HS-27A (cell line): ENCODE results near the gene UBXN2A.
"Not testable (repeated sequence)": the region's sequence is repeated elsewhere in the genome, so short reads cannot be mapped to it uniquely, and the experiment has no call there.

Experiments used
- DNase-seq: peaks from one replicate; pipeline ENCODE4 v3.0.0-alpha.2; 2012; ENCODE audit warnings: low read depth, missing footprints

Gene UBXN2A

DNA sequence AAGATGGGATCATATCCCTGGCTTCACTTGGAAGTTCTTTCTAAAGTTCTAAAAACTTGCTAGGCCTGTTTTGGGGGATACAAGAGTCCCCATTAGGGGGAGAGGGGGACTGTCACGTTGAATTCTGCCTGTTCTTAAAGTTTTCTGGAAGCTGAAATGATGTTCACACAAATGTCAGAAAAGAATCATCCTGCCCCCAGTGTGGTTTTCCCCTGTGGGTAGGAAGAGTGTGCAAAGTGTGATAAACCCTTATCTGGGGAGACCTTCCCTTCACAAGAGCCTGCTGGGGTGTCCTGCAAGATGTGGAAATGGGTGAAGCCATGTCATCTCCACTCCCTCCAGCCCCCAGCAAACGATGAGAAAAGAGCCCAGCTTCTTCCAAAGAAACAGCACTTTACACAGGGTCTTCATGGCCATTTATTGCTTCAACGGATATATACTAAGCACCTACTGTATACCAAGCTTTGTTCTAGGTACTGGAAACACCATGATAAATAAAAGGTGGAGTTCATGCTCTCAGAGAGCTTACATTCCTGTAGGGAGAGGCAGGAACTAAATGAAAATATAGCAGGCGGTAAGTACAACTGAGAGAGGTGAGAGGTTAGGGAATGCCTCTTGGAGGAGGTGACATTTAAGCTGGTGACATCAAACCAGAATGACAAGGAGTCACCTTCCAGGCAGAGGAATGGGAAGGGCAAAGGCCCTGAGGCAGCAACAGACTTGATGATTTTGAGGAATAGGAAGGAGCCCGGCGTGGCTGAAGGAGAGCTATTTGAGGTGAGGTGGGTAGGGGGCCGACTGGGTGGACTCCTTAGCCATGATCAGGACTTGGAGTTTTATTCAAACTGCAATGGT lies 71.2 kb downstream of the UBXN2A start:
- DNase-seq, result no peak

DNA sequence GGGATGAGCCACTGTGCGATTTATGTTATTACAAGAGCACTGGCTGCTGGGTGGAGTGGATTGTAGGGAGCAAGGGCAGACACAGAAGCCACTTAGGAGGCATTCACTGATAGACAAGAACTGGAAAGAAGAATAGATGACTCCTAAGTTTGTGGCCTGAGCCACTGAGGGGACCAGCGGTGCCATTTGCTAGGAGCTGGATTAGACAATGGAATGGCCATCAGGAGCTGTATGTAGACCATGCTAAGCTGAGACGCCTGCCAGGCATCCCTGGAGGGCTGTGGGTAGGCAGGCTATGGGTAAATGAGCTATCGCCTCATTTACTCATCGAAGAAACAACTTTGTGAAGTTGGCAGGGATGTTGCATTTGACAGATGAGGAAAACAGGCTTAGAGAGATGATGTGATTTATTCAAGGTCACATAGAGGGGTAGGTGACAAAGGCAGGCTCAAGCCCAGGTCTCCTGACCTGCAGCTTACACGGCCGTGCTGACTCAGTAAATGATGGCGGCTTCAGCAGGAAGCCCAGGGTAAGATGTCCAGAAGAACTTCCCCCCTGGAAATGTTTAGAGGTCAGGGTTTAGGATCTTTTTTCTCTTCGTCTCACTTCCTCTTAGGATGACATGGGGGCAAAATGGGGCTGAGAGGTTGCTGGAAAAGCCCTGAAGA lies 72.4 kb downstream of the UBXN2A start:
- DNase-seq, result no peak

DNA sequence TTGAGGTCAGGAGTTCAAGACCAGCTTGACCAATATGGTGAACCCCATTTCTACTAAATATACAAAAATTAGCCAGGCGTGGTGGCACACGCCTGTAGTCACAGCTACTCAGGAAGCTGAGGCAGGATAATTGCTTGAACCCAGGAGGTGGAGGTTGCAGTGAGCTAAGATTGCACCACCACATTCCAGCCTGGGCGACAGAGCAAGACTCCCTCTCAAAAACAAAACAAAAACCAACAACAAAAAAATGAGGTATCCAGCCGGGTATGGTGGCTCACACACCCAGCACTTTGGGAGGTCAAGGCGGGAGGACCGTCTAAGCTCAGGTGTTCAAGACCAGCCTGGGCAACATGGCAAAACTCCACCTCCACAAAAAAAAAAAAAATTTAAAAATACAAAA lies 74.6 kb downstream of the UBXN2A start:
- DNase-seq, result not testable (repeated sequence)

DNA sequence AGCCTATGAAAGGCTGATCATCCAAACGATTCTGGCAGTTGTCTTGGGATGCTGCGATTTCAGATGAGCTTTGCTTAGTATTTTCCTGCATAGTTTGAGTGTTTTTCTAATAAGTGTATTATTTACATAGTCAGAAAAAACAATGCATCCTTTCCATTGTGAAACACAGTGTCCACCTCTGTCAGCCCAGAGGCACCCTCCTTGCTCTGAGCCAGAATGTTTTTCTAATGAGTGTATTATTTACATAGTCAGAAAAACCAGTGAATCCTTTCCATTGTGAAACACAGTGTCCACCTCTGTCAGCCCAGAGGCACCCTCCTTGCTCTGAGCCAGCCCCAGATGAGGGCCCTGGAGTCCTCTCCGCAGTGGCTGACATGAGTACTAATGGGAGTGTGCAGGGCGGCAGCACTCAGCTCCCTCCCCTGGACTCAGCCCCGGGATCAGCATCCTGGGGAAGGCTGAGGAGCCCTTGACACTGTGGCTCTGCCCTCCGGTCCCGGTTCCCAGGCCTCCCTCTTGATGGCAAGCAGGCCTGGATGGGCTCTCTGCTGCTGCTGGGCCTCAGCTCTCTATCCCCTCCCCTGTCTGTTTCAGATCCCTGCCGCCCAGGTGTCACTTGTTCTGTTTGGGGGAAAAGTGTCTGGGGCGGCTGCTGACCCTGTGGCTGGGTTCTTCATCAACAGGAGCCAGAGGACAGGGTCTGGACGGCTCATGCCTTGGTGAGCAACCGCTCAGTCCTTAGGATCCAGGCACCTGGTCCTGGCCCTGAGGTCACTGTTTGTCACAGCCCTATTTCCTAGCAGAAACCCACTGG lies 75.5 kb downstream of the UBXN2A start:
- peak; percentile 40 for DNase-seq

DNA sequence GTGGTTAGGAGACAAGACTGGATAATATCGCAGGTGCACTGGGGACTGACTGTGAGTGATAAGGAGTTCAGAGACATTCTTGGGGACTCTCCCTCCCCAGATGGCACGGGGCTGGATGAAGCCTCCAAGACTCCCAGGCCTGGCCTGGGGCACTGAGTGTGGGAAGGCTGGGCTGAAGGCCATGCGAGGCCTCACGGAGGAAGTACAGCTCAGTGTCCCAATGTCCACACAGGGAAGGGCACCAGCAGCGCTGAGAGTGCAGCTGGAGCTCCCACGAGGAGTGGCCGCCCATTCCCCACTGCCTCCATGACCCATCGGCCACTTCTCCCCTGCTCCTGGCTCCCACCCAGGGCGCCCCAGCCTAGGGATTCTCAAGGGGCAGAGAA lies 76.1 kb downstream of the UBXN2A start:
- no peak for DNase-seq

DNA sequence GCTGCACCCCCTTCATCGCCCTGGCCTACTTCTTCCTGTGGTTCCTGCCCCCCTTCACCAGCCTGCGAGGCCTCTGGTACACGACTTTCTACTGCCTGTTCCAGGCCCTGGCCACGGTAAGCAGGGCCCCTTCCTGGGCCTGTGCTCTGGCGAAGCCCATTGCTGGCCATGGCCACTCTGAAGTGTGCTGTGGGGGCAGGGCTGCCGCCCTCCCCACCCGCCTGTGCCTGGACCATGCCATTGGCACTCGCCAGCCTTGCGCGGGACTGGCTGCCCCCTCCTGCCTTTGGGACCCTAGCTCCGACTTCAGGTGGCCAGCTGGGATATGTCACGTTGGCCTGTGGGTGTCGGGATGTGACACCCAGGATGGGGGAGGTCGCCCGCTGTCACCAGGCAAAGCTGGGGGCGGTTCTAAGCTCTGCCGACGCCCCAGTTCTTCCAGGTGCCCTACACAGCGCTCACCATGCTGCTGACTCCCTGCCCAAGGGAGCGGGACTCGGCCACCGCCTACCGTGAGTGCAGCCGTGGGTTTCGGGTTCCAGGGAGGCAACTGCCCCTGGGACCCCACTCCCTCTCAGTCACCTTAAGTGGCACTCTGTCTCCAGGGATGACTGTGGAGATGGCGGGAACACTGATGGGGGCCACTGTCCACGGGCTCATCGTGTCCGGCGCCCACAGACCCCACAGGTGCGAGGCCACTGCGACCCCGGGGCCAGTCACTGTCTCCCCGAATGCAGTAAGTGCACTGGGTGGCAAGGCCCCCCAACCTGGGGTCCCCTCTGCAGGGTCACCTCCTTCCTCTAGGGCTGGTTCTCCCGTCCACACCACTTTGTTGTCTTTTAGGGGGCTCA lies 76.8 kb downstream of the UBXN2A start:
- DNase-seq, result no peak

DNA sequence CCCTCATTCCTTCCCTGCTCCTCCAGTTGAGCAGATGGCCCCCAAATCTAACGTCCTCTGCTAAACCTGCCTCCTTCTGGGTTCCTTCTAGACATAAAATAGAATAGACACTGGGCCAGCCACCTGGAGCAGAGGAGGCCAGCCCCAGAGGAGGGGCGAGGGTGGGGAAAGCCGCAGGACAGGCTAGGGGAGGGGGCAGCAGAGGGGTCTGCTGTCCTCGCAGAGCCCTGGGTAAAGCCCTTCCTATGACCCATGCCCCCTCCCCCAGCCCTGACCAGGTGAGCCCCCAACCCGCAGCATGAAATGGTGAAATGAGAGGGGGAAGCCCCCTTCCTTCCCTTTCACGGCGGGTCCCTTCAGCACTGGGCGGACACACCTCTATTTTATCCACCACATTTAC lies 77.4 kb downstream of the UBXN2A start:
- no peak for DNase-seq

DNA sequence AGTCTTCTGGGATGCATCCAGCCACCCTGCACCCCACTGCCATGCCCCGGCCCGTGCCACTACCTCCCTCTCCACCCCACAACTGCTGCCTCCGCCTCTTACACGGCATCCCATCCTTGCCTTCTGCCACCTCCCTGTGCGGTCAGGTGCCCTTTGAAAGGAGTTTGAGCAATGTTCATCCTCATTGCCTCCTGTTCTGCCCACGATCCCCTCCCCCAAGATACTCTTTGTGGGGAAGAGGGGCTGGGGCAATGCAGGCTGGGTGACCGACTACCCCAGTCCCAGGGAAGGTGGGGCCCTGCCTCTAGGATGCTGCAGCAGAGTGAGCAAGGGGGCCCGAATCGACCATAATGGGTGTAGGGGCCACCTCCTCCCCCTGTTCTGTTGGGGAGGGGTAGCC lies 78.0 kb downstream of the UBXN2A start:
- DNase-seq, result no peak

DNA sequence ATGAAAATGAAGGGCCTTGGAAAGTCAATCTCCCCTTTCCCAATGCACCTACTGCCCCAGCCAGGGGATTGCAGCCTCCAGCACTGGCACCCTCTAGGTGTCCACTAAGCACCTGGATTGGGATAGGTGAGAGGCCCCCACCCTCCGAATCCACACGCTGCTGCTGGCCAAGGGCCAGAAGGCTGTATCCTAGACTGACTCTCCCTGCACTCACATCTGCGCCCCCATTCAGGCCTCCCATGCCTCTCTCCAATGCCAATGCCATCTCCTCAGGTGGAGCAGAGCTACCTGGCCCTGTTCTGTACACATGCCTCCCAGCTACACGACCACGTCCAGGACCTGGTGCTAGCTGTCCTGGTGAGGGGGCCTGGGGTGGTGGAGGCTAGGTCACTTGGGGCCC lies 79.5 kb downstream of the UBXN2A start:
- DNase-seq, result no peak

DNA sequence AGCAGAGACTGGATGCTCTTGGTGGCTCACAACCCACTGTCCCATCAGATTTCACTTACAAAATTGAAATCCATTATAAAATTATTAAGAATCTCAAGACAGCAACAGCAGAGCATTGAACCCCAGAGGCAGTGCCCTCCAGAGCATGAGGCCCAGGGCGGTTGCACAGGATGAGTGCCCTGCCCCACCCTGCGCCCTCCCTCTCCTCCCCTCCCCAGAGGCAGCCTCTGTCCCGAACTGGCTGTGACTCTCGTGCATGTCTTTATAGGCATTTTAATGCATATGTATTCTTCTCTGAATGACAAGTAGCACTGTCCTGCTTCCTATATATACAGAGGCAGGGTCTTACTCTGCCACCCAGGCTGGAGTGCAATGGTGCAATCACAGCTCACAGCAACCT lies 80.0 kb downstream of the UBXN2A start:
- DNase-seq, result no peak

DNA sequence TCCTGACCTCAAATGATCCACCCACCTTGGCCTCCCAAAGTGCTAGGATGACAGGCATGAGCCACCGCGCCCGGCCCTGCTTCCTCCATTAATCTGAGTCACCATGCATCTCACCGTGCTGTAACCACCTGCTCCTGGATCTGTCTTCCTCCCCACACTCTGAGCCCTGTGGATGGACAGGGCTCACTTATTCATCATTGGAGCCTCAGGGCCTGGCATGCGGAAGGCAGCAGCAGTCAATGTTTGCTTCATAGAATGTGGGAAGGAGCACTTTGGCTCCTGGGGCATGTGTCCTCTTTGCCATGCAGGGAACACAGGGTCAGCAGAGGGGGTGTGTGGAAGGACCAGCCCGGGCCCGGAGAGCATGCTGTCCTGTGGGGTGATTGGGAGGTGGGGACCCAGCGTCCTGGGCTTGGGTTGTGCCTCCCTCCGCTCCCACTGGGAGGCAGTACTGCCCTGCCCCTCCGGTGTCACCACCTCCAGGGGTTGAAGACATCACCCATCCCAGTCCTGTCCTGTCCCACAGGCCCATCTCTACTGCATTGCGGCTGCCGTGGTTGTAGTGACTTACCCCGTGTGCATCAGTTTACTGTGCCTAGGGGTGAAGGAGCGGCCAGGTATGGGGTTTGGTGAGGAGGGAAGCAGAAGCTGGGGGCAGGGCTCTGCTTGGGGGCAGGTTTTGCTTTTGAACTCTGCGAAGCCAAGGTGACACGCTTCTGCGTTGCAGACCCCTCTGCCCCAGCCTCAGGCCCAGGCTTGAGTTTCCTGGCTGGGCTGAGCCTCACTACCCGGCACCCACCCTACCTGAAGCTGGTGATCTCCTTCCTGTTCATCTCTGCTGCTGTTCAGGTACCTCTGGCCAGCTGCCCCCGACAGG lies 81.1 kb downstream of the UBXN2A start:
- DNase-seq, result no peak

DNA sequence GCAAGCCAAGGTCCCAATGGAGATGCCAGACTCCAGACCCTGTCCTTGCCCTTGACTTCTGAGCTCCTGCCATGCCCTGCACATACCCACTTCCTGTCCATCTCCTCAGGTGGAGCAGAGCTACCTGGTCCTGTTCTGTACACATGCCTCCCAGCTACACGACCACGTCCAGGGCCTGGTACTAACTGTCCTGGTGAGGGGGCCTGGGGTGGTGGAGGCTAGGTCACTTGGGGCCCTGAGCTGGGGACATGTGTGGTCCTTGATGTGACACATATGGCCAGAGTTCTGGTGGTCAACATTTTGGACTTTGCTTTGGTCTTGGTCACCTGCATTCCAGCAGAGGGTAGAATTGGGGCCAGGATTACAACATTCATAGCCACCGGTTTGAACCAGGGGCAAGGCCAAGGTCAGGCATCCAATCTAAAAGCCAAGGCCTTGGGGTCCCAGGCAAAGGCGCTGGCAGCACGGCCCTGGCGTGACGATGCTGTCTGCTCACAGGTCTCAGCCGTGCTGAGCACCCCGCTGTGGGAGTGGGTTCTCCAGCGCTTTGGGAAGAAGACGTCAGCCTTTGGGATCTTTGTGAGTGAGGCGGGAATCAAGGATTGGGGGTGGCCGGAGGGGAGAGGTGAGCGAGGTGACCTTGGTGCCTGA lies 82.2 kb downstream of the UBXN2A start:
- DNase-seq, result no peak

DNA sequence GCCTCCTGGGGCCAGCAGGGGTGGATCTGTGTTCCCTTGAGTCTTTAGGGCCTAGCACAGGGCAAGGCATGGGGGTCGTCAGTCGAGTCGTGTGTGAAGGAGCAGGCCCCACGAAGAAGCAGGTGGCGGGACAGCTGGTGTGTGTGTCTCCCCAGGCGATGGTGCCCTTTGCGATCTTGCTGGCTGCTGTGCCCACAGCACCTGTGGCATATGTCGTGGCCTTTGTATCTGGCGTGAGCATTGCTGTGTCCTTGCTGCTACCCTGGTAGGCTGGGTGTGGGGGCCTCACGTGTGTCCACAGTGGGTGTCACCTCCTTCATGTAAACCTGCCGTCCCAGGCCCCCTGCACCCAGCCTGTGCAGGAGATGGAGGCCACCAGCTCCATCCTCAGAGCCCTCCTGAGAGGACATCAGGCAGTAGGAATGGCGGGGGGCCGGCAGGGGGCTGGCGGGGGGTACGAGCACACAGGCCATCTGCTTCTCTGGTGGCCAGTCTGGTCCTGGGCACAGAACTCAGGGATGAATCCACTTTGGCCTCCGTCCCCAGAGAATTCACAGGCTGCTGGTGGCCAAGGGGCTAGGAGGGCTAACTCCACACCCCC lies 82.8 kb downstream of the UBXN2A start:
- DNase-seq, result no peak

DNA sequence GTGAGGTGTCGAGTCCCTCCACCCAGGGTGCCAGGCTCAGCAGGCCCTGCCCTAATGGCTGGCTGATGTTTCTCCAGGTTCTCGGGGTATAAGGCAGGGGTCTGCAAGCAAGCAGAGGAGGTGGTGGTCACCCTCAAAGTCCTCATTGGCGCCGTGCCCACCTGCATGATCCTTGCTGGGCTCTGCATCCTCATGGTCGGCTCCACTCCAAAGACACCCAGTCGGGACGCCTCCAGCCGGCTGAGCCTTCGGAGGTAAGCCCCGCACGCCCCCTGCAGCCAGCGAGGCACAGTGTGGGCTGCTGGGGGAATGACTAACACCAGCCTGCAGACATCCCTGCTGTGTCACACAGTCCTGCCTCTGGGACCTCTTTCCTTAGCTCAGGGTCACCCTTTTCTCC lies 83.8 kb downstream of the UBXN2A start:
- DNase-seq, result no peak

DNA sequence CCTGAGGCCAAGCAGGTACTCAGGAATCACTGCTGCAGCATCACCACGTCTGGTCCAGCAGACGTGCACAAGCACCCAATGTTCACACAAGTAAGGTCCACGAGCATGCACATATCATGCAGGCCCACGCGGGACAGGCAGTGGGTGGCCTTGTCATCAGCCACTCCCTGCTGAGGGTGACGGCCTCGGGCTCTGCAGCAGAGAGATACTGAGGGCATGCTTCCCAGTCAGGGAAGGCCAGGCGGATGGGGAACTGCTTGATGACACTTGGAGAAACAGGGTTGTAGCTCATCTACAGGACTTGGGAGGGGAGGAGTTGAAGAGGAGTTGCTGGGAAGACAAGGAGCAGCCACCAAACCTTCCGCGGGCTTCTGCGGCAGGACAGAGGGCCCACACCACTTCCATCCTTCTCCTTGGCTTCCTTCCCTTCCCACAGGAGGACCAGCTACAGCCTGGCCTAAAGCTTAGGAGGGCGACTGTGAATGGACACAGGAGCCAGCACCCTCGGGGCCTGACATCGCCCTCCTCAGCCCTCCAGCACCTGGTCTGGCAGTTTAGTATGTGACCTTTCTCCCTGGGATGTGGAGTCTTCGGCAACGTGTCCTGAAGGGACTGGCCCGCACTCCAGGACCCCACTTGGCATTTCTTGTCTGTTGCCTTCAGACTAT lies 84.9 kb downstream of the UBXN2A start:
- DNase-seq, result no peak

DNA sequence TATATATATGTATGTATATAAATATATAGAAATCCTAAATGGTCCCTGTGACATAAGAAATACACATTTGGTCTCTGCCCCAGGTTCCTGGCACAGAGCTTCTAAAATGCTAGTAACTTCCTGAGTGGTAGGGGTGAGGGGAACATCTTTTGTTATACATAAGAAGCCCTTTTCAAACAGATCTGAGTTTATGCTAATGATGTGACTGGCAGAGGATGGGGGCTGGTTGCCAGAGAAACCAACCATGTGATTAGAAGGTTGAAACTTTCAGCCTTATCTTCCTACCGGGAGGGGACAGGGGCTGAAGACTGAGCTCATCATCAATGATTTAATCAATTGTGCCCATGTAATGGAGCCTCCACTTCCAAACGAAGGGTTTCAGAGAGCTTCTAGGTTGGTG lies 86.0 kb downstream of the UBXN2A start:
- DNase-seq, result no peak

DNA sequence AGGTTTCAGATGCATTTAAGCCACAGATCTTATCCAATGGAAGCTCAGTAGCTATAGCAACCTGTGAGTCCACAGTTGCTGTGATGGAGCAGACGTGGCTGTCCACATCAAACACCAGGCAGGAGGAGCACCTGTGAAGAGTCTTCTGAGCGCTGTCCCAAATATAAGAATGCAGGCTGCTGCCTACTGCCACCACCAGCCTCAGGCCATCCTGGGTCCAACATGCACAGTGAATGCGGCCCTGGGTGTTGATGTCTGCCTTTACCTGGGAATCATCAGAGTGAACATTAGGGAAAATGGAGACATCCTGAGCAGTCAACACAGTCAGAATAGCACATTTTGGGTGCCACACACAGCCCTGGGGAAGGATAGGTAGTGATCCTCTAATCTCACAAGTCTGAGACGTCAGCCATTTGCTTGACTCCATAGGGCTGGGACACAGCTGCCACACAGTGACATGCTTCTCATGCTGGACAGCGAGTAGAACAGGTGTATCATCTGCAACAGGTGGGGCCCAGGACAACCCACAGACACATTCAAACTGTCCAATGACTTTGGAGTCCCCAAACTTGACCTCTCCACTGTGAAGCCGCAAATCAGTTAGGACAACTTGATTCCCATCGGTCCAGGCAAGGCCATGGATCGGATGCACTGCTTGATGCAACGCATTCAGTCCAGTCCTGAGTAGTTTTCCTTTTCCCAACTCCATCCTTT lies 98.7 kb downstream of the UBXN2A start:
- no peak for DNase-seq

DNA sequence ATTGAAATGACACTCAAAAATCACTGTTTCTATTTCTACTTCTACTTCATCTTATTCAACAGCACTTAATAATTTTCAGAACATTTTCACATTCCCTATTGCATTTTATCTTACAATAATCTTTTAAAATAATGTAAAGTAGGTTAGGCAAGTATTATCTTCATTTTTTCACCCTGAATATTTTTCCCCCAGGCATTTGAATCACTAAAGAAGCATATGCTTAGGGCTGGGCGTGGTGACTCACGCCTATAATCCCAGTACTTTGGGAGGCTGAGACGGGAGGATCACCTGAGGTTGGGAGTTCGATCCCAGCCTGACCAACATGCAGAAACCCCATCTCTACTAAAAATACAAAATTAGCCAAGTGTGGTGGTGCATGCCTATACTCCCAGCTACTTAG lies 100.2 kb downstream of the UBXN2A start:
- no peak for DNase-seq

DNA sequence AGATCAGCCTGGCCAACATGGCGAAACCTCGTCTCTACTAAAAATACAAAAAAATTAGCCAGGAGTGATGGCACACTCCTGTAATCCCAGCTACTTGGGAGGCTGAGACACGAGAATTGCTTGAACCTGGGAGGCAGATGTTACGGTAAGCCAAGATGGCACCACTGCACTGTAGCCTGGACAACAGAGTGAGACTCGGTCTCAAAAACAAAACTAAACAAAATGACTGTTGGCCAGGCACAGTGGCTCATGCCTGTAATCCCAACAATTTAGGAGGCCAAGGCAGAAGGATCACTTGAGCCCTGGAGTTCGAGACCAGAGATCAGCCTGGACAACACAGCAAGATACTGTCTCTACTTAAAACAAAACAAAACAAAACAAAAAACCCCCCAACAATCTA lies 102.9 kb downstream of the UBXN2A start:
- not testable (repeated sequence) for DNase-seq
